Mammary microvascular endothelial cell (primary cell): Measurements from ENCODE around the gene PHF19. TPM values are rescaled to one million over a fixed set of nuclear protein-coding genes. Genes with fewer than 3 reads are reported as not detected.

ENCODE experiments used
- total RNA-seq: library from RNA; depleted of rRNA; stranded (reverse); fragments of >200 nt; gene quantifications from 2 replicates; pipeline ENCODE4 v1.2.3, GENCODE V29; 2015

Gene PHF19
- 83.5 and 85.6 TPM in 2 replicates for total RNA-seq

DNA sequence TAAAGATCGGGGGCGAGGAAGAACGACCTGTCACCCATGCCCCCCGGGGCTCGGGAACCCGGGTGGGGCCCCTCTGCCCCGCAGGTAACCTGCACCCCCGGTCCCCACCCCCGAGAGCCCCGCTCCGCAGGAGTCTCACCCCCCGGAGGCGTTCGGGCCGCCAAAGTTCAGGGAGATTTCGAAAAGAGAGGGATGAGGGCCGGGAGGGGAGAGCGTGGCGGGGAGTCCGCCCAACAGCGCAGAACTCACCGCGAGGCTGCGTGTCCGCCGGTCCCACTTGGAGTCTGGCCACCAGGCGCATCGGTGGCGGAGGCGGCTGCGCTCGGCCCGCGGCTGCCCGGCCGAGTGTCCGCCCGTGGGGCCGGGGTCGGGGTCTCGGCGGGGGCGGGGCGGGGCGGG lies at the start of gene PHF19:
TSS of gene PHF19 (minus strand) at position 347 of the 399 bp plus-strand sequence. CDS start 2,447 bp downstream, outside the sequence.

DNA sequence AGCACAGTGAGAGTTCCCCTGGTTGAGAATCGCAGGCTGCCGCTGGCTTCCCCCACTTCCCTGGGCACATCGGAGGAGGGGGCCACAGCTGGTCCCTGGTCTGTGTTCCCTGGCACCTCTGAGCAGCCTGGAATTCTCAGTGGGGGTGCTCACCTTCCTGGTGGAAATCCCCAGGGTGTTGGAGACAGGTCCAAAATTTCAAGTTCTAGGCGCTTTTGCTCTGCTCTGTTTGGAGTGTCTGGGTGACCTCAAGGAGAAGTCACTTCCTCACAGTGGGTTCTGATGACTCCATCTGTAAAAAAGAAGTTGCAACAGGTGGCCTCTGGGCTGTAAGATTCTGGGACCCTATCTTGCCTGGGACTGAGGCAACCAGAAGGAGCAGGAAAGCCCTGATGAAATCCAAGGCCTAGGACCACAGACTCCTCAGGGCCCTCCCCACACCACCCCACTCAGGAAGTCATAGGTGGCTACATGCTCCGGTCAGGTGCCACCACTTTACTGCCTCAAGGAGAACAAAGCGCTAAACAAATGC lies 49.5 kb upstream of the PHF19 start, which contains the start of gene TRAF1:
TSS of gene TRAF1 (minus strand) at position 400 of the 532 bp plus-strand sequence. CDS start 721 bp downstream, outside the sequence.

DNA sequence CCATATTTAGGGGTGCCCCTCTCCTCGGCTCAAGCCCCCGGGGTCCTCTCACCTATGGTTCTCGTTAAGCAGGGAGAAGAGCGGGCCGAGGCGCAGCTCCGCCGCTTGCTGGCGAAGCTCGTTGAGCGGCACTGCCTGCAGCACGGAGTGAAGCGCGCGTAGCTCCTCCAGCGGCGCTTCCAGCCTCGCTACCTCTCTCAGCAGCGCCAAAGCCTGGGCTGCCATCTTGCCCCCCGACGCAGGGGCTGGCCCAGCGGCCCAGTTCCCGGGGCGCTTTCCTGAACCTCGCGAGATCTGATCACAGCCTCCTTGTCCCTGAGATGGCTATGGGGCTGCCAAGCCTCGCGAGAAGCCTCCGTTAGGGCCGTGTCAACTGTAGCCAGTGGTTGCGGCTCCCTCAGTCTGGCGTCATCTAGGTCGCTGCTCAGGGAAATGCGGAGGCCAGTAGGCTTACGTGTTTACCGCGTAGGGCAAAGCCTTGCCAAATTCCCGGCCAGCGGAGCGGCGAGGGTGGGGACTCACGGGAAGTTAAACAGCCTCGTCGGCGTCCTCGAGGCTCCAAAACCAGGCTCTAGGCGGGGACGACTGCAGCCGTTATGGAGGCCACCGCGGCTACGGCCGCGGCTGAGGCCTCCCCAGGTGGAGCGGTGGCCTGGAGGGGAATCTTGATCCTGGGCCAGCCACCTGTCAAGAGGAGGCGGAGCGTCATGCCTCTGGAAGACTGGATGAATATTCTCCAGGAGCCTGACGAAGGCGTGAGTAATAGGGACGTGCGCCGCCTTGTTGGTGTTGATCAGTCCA lies 34.1 kb downstream of the PHF19 start, which contains the start of gene PSMD5:
TSS of gene PSMD5 (minus strand) at position 238 of the 801 bp plus-strand sequence. CDS start at position 225, 13 bp downstream.

Other genes with a start within 250 kb of the PHF19 start
- gene MEGF9, start 162.7 kb downstream of the PHF19 start, total RNA-seq, result 5.8 and 7.0 TPM in 2 replicates
- 23.2 and 35.8 TPM in 2 replicates for gene FBXW2, start 83.8 kb downstream of the PHF19 start, total RNA-seq
- 37.3 and 40.7 TPM in 2 replicates for gene PSMD5, start 34.3 kb downstream of the PHF19 start, total RNA-seq
- gene TRAF1, start 49.6 kb upstream of the PHF19 start, total RNA-seq, result 4.6 and 6.8 TPM in 2 replicates
- 0.54 and 1.7 TPM in 2 replicates for gene C5, start 173.1 kb upstream of the PHF19 start, total RNA-seq
- 9.4 and 11.1 TPM in 2 replicates for gene CNTRL, start 197.8 kb upstream of the PHF19 start, total RNA-seq